Spleen (tissue), 7 donors: ENCODE results near the gene TMEM131L.

Experiments used
- CTCF ChIP-seq, 11 experiments: fragments of 200-600 bp in 7 of 11; fragments of 450-650 bp in 4 of 11; sonication (generic) in 4 of 11; IDR thresholded peaks in 8 of 11; conservative IDR thresholded peaks in 3 of 11; 1 replicate in 7 of 11; 2 replicates in 4 of 11; pipeline versions ENCODE4 v1.4.0 to v1.8.0; 2016 to 2021; ENCODE audit warnings: antibody characterized with exemption in 11 of 11, inconsistent platforms in 4 of 11, mild to moderate bottlenecking in 1 of 11
- POLR2A ChIP-seq, 3 donors: fragments of 450-650 bp; IDR thresholded peaks; one replicate each; pipeline ENCODE4 v1.5.1; 2017; ENCODE audit warnings: antibody characterized with exemption in 3 of 3, mild to moderate bottlenecking in 1 of 3
- POLR2AphosphoS5 ChIP-seq, 3 donors: sonication (generic); formaldehyde crosslinking; IDR thresholded peaks; one replicate each; pipeline ENCODE4 v1.5.1; 2017; ENCODE audit warnings: antibody characterized with exemption in 3 of 3
- donor health status: DM: no; HTN: no; CAD: no; lungs with moderate emphysema.
- donor health status: DM: no; HTN: no; CAD: no.
- donor health status: DM: no; HTN: no; CAD: no.

DNA sequence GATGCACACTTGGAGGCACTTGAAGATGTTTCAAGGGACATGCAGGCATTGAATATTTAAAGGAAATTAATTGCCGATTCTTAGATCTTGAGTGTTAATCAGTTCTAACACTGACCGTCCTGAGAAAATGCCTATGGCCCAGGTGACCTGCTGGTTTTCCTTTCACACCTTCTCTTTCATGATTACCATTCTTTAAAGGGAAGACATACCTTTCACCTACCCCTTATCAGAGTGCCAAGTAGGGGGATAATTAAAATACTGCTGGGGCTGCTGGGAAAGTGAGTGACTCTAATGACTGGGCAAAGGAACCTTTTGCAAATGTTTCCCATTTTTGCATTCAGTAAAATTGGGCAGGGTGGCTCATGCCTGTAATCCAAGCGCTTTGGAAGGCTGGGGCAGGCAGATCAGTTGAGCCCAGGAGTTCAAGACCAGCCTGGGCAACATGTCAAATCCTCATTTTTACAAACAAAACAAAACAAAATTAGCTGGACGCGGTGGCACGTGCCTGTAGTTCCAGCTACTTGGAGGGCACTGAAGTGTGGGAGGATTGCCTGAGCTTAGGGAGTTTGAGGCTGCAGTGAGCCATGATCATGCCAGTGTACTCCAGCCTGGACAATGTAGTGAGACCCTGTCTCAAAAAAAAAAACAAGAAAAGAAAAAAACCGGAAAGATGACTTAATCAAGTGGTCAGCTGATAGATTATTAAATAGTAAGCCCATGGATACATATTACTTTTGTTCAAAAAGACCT, 44.3 kb downstream of the TMEM131L start:
- TF ChIP-seq POLR2AphosphoS5 (IDR thresholded peaks at IDR 0.05), result no peak
- TF ChIP-seq CTCF (IDR thresholded peaks at IDR 0.05 in 8 of 11, conservative IDR thresholded peaks at IDR 0.05 in 3 of 11), result no peak
- TF ChIP-seq POLR2A (IDR thresholded peaks at IDR 0.05), result no peak
